HG02610 (cell line): ENCODE results near the gene PGR.

ENCODE experiments used
- ATAC-seq: cut with Tn5 transposase; IDR thresholded peaks from one replicate; pipeline ENCODE4 v1.9.1; 2021; ENCODE audit warnings: mild to moderate bottlenecking, moderate library complexity; ENCODE audit not compliant: unreplicated experiment

The PGR gene

DNA sequence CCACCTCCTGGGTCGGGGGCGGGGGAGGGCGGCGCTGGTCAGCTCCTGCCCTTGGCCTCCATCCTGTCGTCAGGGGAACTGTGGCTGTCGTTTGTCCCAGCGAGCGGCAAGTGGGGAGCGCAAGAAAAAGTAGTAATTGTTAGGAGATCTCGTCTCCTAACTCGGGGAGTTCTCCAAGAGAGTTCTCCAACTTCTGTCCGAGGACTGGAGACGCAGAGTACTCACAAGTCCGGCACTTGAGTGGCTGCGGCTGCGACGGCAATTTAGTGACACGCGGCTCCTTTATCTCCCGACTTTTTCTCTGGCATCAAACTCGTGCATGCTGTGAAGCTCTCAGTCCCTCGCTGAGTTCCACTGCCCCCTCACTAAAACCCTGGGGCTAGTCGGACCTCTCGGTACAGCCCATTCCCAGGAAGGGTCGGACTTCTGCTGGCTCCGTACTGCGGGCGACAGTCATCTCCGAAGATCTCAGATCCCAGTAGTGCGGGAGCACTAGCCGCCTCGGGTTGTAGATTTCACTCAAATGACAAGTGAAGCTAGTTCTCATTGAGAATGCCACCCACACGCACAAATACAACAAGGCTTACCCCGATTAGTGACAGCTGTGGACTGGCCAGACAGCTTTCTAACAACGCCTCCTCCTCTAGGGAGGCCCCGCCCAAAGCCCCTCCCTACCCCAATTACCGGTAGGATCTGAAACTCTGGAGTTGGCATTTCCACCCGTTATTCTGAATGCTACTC is at the start of gene PGR:
Gene PGR (minus strand): TSS at position 611 of the 741 bp plus-strand sequence. CDS start 743 bp downstream, outside the sequence.
- ATAC-seq, result no peak

DNA sequence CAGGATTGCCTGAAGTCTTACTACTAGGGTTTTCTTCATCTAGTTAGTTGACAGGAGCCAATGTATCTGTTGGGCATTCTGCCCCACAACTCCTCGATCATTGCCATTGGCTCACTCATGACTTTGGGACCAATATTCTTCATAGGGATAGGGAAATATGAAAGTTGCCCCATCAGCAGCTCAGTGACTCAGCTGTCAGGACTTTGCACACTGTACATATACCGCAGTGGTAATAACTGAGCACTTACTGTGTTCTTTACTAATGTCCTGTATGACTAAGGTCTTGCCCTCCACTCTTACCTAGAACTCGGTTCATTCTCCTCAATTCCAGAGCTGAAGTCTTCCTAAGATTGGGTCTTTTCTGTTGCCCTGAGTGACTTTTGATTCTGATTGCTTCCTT is 46.8 kb upstream of the PGR start:
- no peak for ATAC-seq

- ATAC-seq, result no peak
These were observed 40.3 kb upstream of the PGR start for GRCh38 chr11:101169944-101170343.

GRCh38 chr11:101166038-101166437 is 36.4 kb upstream of the PGR start:
- ATAC-seq, result no peak

DNA sequence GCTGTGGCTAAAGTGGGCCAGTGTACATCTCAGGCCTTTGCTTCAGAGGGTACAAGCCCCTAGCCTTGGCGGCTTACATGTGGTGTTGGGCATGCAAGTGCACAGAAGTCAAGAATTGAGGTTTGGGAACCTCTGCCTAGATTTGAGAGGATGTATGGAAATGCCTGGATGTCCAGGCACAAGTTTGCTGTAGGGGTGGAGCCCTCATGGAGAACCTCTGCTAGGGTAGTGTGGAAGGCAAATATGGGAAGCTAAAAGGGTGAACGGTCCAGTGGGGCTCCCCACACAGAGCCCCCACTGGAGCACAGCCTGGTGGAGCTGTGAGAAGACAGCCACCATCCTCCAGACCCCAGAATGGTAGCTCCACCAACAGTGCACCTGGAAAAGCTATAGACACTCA is 28.5 kb upstream of the PGR start:
- ATAC-seq, result no peak

- no peak for ATAC-seq
These were observed 8.8 kb upstream of the PGR start for GRCh38 chr11:101138245-101138930.

DNA sequence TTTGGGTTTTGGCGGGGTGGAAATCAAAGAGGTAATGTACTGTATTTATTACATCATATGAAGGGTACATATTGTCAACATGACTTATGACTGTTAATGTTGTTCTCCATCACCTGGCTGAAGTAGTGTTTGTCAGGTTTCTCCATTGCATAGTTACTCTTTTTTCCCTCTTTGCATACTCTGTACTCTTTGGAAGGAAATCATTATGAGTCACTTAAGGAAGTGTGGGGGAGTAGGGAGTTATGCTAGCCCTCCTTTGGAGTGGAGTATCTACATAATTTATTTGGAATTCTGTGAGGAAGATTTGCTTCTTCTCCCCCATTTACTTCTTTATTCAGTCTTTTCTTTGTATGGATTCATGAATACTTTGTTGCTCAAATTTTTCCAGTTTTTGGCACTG is 3.6 kb upstream of the PGR start:
- ATAC-seq, result no peak

DNA sequence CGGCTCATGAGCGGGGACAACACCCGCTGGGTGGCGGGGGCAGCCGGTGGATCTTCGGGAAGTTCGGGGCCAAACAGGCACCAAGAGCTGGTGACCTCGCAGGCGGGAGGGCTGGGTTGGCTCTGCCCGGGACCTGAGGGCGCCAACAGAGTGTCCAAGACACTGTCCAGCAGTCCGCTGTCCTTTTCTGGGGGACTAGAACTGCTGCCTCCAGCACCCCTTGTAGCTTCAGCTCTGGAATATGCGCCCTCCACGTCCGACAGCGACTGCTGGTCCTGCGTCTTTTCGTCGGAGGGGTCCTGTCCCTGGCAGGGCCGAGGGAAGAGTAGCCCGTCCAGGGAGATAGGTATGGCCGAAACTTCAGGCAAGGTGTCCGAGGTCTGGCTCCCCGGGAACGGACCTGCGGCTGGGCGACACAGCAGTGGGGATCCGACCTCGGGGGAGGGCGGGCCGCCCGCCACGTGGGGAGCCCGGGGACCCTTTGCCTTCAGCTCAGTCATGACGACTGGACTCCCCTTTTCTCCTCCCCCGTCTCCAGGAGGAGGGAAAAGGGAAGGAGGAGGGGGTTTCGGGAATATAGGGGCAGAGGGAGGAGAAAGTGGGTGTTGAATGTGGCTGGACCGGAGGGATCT is 926 bp downstream of the PGR start:
- no peak for ATAC-seq

- ATAC-seq, result no peak
These were observed 1.7 kb downstream of the PGR start for GRCh38 chr11:101127699-101128570.

DNA sequence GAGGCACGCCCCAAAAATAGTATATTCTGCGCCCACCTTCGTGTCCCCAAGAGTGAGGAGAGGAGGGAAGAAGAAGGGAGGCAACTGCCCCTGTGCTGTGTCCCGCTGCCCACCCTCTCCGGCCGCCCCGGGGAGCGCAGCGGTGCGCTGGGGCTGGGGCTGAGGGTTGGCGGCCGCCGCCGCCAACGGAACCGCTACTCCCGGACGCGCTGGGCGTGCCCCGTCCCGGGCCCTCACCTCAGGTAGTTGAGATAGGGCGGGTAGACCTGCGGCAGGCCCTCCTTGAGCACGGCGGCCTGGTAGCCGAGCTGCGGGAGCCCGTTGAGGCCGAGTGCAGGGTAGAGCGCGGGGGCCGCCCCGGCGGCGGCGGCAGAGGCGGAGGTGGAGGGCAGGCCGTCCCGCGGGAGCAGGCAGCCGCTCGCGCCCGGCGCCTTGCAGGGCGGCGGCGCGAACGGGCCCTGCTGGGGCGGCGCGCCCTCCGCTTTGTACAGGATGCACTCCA is 2.4 kb downstream of the PGR start:
- ATAC-seq, result no peak

DNA sequence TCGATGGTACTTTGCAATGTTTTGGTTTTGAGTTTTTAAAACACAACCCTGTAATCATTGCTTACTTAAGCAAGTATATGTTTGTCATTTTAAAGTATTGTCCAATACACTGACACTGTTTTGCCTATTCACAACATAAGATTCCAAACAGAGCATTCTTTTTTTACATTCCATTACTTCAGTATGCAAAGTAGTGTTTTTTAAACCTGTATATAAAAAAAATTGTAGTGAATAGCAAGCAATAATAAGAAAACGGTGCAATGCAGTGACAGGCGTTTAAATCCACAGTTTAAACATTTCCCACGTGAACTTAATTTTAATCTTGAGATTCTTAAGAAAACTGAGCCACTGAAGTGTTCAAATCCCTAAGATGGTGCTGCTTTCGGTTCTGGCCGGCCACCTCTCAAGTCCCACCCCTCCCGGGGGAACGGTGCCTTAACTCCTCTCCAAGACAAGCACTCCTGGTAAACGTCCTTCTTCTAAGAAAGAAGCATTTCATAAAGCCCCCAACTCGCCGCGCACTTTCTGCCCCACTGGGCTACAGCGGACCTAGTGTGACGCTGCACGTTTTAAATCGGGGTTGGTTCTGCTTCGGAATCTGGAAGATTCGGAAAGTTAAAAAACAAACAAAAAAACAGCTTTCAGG is 2.9 kb downstream of the PGR start:
- ATAC-seq, result no peak

DNA sequence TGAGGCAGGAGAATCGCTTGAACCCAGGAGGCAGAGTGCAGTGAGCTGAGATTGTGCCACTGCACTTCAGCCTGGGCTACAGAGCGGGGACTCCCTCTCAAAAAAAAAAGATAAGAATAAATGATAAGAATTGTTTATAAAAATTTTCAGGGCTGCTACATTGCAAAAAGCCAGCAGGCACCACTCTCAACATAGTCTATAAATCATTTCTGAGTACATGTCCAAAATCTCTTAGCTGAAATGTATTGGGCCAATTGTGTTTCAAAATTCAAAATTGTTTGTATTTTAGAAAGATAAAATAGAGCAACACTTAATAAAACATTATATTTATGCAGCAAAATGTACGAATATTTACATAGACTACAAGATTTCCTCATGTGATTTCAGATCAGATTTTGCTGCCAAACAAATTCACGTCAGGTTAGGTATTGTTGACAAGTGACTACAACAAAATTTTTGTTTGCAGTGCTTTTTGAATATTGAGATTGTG is 13.9 kb downstream of the PGR start:
- no peak for ATAC-seq

DNA sequence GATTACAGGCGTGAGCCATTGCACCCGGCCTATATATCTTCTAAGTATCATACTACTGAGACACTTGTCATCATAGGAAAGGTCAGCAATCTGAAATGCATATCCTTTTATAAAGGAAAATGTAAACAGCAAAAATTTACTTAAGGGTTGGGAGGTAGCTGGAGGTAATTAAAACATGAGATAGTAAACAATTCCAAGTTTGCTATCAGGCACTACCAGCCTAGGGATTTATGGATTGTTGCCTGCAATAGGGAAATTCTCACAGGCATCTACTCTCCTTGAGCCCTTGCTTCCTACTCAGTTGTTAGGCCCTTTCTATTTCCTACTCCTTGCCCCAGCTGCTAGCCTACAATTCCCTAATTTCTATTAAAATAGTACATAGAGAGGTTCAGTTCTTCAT is 16.1 kb downstream of the PGR start:
- ATAC-seq, result no peak

DNA sequence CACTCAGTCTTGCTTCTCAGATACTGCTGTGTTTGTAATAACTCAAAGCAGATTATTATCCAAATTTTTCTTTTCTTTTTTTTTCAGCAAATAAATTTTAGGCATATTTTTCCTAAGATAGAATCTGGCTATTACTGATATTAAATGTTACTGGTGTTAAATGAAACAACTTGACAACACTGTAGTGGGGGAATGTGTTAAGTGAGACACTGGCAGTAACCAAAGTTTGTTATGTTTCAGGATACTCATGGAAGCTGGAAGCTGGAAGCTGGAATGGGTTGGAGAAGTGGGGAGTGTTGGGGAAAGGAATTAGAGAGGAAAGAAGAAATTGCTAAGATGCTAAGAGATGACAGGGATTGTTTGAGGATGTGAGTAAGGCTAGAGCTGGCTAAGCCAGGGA is 24.9 kb downstream of the PGR start:
- no peak for ATAC-seq

GRCh38 chr11:101103433-101103832 is 26.2 kb downstream of the PGR start:
- no peak for ATAC-seq

- ATAC-seq, result no peak
These were observed 29.0 kb downstream of the PGR start for GRCh38 chr11:101100601-101101000.

DNA sequence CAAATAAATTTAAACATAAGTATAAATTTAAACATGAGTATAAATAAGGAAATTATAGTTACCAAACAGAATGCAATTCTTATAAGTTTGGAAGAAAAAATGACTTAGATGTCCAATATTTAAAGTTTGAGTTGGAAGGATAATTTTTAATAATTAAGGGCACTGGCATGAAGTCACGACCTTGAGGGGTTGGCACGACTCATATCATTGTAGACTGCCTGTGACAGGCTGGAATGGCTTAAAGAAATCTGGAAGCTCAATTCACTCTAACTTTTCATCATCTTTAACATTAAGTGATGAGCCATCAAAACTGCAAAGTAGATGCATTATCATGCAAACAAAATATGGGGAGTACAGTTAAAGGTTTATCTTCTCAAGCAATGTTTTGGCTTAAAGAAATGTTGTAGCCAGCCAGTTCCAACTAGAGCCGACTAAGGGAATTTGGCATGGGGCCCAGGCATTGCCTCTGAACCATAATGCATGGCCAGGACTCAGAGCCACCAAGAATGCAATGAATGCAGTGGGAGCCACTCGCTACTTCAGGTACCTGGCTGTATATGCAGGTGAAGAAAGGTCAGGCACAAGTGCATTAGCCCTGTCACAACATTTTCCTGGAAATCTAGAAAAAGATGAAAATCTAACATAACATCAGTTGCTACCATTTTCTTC is 33.4 kb downstream of the PGR start:
- ATAC-seq, result no peak

DNA sequence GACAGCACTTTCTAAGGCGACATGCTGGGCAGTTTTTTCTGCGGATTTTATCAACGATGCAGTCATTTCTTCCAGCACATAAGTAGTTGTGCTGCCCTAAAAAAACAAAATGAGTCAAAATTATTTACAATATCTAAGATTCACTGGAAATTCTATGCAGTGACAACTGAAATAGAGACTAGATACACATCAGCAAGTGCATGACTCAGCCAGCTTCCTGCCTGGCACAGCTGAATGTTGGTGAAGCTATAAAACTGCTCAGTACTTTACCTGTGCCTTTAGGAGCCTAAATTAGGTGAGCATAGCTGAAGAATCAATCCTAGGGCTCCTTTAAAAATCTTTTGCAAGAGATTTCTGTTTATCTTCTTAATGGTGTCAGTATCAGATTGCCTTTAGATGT is 37.8 kb downstream of the PGR start:
- no peak for ATAC-seq

GRCh38 chr11:101090679-101091270 is 38.8 kb downstream of the PGR start:
- no peak for ATAC-seq
